Adipocyte (in vitro differentiated cells): Measurements from ENCODE around the gene ASTN2.

Experiments
- DNase-seq: peaks from one replicate; pipeline ENCODE4 v3.0.0-alpha.2; 2015; ENCODE audit warnings: low read depth
- H3K27me3 ChIP-seq: replicated peaks from 2 replicates; pipeline ENCODE4 v1.7.0; 2013; ENCODE audit warnings: mild to moderate bottlenecking, low read length, moderate library complexity; ENCODE audit not compliant: control insufficient read depth, insufficient read depth
- H3K36me3 ChIP-seq: 2 replicates; pipeline ENCODE4 v1.7.0; 2013; ENCODE audit warnings: low read length, mild to moderate bottlenecking, moderate library complexity; ENCODE audit not compliant: control insufficient read depth, insufficient read depth, severe bottlenecking
- H3K4me1 ChIP-seq: 2 replicates; pipeline ENCODE4 v1.7.0; 2013; ENCODE audit warnings: mild to moderate bottlenecking, low read length, moderate library complexity; ENCODE audit not compliant: control insufficient read depth, insufficient read depth
- H3K4me3 ChIP-seq: 2 replicates; pipeline ENCODE4 v1.7.0; 2013; ENCODE audit warnings: mild to moderate bottlenecking, low read length, moderate library complexity
- H3K9ac ChIP-seq: 2 replicates; pipeline ENCODE4 v1.7.0; 2013; ENCODE audit warnings: mild to moderate bottlenecking, low read length, moderate library complexity
- H3K9me3 ChIP-seq: 2 replicates; pipeline ENCODE4 v1.7.0; 2013; ENCODE audit warnings: mild to moderate bottlenecking, low read length, moderate library complexity; ENCODE audit not compliant: control insufficient read depth

The ASTN2 gene

GRCh38 chr9:116749772-116750171 is 665.1 kb downstream of the ASTN2 start:
- Histone ChIP-seq H3K9me3 (no peaks in the 10 kb centered on the region), H3K4me3 (no peak overlapping the region), H3K27me3 (no peaks in the 10 kb centered on the region), H3K9ac (no peak overlapping the region), H3K36me3 (no peaks in the 10 kb centered on the region), H3K4me1 (peaks cover 7% of the 10 kb centered on the region)
- DNase-seq: no peak

- Histone ChIP-seq H3K9me3 (no peaks in the 10 kb centered on the region), H3K9ac (no peak overlapping the region), H3K27me3 (no peaks in the 10 kb centered on the region), H3K36me3 (no peaks in the 10 kb centered on the region), H3K4me3 (no peak overlapping the region), H3K4me1 (peaks cover 7% of the 10 kb centered on the region)
- DNase-seq: no peak
Observed at GRCh38 chr9:116749176-116749575, 665.7 kb downstream of the ASTN2 start.

- H3K4me3 ChIP-seq: no peak overlapping the region
- no peaks in the 10 kb centered on the region for H3K36me3 ChIP-seq
- no peak overlapping the region for H3K9ac ChIP-seq
- no peak for DNase-seq
- no peaks in the 10 kb centered on the region for H3K9me3 ChIP-seq
- H3K27me3 ChIP-seq: peaks cover 4% of the 10 kb centered on the region
- H3K4me1 ChIP-seq: peaks cover 7% of the 10 kb centered on the region
Observed at GRCh38 chr9:116741742-116742141, 673.1 kb downstream of the ASTN2 start.

- Histone ChIP-seq H3K4me1 (peaks cover 7% of the 10 kb centered on the region), H3K27me3 (peaks cover 4% of the 10 kb centered on the region), H3K4me3 (no peak overlapping the region), H3K9ac (no peak overlapping the region), H3K9me3 (no peaks in the 10 kb centered on the region), H3K36me3 (no peaks in the 10 kb centered on the region)
- DNase-seq: no peak
Observed at GRCh38 chr9:116741086-116741740, 673.6 kb downstream of the ASTN2 start.

- Histone ChIP-seq H3K27me3 (peaks cover 4% of the 10 kb centered on the region), H3K9me3 (no peaks in the 10 kb centered on the region), H3K4me1 (no peaks in the 10 kb centered on the region), H3K4me3 (no peak overlapping the region), H3K9ac (no peak overlapping the region), H3K36me3 (no peaks in the 10 kb centered on the region)
- DNase-seq: peak; percentile 88
Observed at GRCh38 chr9:116737152-116737546, 677.7 kb downstream of the ASTN2 start.

- Histone ChIP-seq H3K4me1 (no peaks in the 10 kb centered on the region), H3K9me3 (no peaks in the 10 kb centered on the region), H3K9ac (no peak overlapping the region), H3K36me3 (no peaks in the 10 kb centered on the region), H3K4me3 (no peak overlapping the region), H3K27me3 (peaks cover 4% of the 10 kb centered on the region)
- DNase-seq: no peak
Observed at GRCh38 chr9:116736399-116737151, 678.3 kb downstream of the ASTN2 start.

GRCh38 chr9:116733010-116733641 is 681.7 kb downstream of the ASTN2 start:
- H3K9ac ChIP-seq: no peak overlapping the region
- no peaks in the 10 kb centered on the region for H3K9me3 ChIP-seq
- H3K4me1 ChIP-seq: no peaks in the 10 kb centered on the region
- H3K36me3 ChIP-seq: no peaks in the 10 kb centered on the region
- H3K27me3 ChIP-seq: no peaks in the 10 kb centered on the region
- no peak for DNase-seq
- no peak overlapping the region for H3K4me3 ChIP-seq

GRCh38 chr9:116726602-116727001 is 688.3 kb downstream of the ASTN2 start:
- Histone ChIP-seq H3K27me3 (no peaks in the 10 kb centered on the region), H3K36me3 (no peaks in the 10 kb centered on the region), H3K4me1 (no peaks in the 10 kb centered on the region), H3K9ac (no peak overlapping the region), H3K4me3 (no peak overlapping the region), H3K9me3 (no peaks in the 10 kb centered on the region)
- no peak for DNase-seq

GRCh38 chr9:116724123-116724522 is 690.7 kb downstream of the ASTN2 start:
- no peaks in the 10 kb centered on the region for H3K36me3 ChIP-seq
- H3K9me3 ChIP-seq: no peaks in the 10 kb centered on the region
- DNase-seq: no peak
- no peaks in the 10 kb centered on the region for H3K27me3 ChIP-seq
- H3K4me3 ChIP-seq: no peak overlapping the region
- no peaks in the 10 kb centered on the region for H3K4me1 ChIP-seq
- H3K9ac ChIP-seq: no peak overlapping the region

GRCh38 chr9:116721944-116722343 is 692.9 kb downstream of the ASTN2 start:
- H3K36me3 ChIP-seq: no peaks in the 10 kb centered on the region
- H3K4me1 ChIP-seq: peaks cover 7% of the 10 kb centered on the region
- no peak for DNase-seq
- H3K27me3 ChIP-seq: no peaks in the 10 kb centered on the region
- no peaks in the 10 kb centered on the region for H3K9me3 ChIP-seq
- H3K4me3 ChIP-seq: no peak overlapping the region
- H3K9ac ChIP-seq: no peak overlapping the region

- H3K4me3 ChIP-seq: no peak overlapping the region
- no peak overlapping the region for H3K9ac ChIP-seq
- H3K36me3 ChIP-seq: no peaks in the 10 kb centered on the region
Observed at GRCh38 chr9:116721411-116721810, 693.4 kb downstream of the ASTN2 start.

More at GRCh38 chr9:116721411-116721810, 693.4 kb downstream of the ASTN2 start:
- Histone ChIP-seq H3K9me3 (no peaks in the 10 kb centered on the region), H3K27me3 (no peaks in the 10 kb centered on the region), H3K4me1 (peaks cover 11% of the 10 kb centered on the region)
- no peak for DNase-seq
